ENCODE results near the gene GDPD3. TPM values are rescaled to one million over a fixed set of nuclear protein-coding genes. Genes with fewer than 3 reads are reported as not detected.
A peak's percentile ranks its signal among the peaks of the same experiment; 100 is the strongest.

GDPD3 gene
- total and polyA plus RNA-seq, 10 of the 15 experiments (the other 5 are each of a cell fraction or from before 2014, with no cell fraction given) = 0.29 to 3.3 (median 0.97) TPM

- TF ChIP-seq E4F1 (IDR thresholded peaks at IDR 0.05; ENCODE audit: borderline replicate concordance, partially characterized antibody) (peak; percentile 50), POLR2A (IDR thresholded peaks at IDR 0.05; ENCODE audit: low read depth, low read length) (peak; percentile 88), NRF1 (conservative IDR thresholded peaks at IDR 0.05; ENCODE audit: low read depth, low read length) (no peak), HDAC2 (IDR thresholded peaks at IDR 0.05) (no peak), DPF2 (IDR thresholded peaks at IDR 0.05) (peak; percentile 16; the same call in 1 of the 2 replicates), LARP7 (IDR thresholded peaks at IDR 0.05) (no peak), NR2C1 (IDR thresholded peaks at IDR 0.05) (peak; percentile 63; the same call in 1 of the 2 replicates), POLR2AphosphoS5 (IDR thresholded peaks at IDR 0.05; ENCODE audit: low read length) (peak; percentile 80), SMAD5 (IDR thresholded peaks at IDR 0.05; ENCODE audit: low read depth) (peak; percentile 74), EGR1 (IDR thresholded peaks at IDR 0.05; ENCODE audit: borderline replicate concordance in 1 of 2, low read depth in 2 of 2, low read length in 2 of 2) (peak in 1 of 2 experiments; percentile 47; a peak in 1 of 3 replicates), ETV6 (conservative IDR thresholded peaks at IDR 0.05 in 1 of 2, IDR thresholded peaks at IDR 0.05 in 1 of 2; ENCODE audit: borderline replicate concordance in 1 of 2, low read depth in 1 of 2) (peak in 1 of 2 experiments; percentile 96; a peak in 3 of 4 replicates), ELK1 (IDR thresholded peaks at IDR 0.05; ENCODE audit: low read depth, low read length) (peak; percentile 16; the same call in 1 of the 2 replicates), TAF1 (IDR thresholded peaks at IDR 0.05; ENCODE audit: borderline replicate concordance, low read depth, low read length) (peak; percentile 78; the same call in 1 of the 2 replicates)
- TF ChIP-seq, protein P1, sequence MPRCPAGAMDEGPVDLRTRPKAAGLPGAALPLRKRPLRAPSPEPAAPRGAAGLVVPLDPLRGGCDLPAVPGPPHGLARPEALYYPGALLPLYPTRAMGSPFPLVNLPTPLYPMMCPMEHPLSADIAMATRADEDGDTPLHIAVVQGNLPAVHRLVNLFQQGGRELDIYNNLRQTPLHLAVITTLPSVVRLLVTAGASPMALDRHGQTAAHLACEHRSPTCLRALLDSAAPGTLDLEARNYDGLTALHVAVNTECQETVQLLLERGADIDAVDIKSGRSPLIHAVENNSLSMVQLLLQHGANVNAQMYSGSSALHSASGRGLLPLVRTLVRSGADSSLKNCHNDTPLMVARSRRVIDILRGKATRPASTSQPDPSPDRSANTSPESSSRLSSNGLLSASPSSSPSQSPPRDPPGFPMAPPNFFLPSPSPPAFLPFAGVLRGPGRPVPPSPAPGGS (IDR thresholded peaks at IDR 0.05; ENCODE audit: borderline replicate concordance, insufficient read depth, low read depth, low read length, poor library complexity, severe bottlenecking) = peak; percentile 63
- TF ChIP-seq, protein P2, sequence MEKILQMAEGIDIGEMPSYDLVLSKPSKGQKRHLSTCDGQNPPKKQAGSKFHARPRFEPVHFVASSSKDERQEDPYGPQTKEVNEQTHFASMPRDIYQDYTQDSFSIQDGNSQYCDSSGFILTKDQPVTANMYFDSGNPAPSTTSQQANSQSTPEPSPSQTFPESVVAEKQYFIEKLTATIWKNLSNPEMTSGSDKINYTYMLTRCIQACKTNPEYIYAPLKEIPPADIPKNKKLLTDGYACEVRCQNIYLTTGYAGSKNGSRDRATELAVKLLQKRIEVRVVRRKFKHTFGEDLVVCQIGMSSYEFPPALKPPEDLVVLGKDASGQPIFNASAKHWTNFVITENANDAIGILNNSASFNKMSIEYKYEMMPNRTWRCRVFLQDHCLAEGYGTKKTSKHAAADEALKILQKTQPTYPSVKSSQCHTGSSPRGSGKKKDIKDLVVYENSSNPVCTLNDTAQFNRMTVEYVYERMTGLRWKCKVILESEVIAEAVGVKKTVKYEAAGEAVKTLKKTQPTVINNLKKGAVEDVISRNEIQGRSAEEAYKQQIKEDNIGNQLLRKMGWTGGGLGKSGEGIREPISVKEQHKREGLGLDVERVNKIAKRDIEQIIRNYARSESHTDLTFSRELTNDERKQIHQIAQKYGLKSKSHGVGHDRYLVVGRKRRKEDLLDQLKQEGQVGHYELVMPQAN (conservative IDR thresholded peaks at IDR 0.05) = peak; percentile 53; the same call in 1 of the 2 replicates
- TF ChIP-seq, protein P3, sequence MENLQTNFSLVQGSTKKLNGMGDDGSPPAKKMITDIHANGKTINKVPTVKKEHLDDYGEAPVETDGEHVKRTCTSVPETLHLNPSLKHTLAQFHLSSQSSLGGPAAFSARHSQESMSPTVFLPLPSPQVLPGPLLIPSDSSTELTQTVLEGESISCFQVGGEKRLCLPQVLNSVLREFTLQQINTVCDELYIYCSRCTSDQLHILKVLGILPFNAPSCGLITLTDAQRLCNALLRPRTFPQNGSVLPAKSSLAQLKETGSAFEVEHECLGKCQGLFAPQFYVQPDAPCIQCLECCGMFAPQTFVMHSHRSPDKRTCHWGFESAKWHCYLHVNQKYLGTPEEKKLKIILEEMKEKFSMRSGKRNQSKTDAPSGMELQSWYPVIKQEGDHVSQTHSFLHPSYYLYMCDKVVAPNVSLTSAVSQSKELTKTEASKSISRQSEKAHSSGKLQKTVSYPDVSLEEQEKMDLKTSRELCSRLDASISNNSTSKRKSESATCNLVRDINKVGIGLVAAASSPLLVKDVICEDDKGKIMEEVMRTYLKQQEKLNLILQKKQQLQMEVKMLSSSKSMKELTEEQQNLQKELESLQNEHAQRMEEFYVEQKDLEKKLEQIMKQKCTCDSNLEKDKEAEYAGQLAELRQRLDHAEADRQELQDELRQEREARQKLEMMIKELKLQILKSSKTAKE (IDR thresholded peaks at IDR 0.05; ENCODE audit: low read depth, poor library complexity, severe bottlenecking) = peak; percentile 35
Measured at GRCh38 chr16:30075503-30076275, 37.6 kb downstream of the GDPD3 start, which contains the start of gene PPP4C (continued).
